Measurements from ENCODE around the gene ANKRD53. TPM values are rescaled to one million over a fixed set of nuclear protein-coding genes. Genes with fewer than 3 reads are reported as not detected.
A peak's percentile ranks its signal among the peaks of the same experiment; 100 is the strongest.

Gene ANKRD53
- total RNA-seq, 1 experiment from 2014 or later = not detected

- in situ Hi-C loops (cut with HindIII; ENCODE audit: low pct_unique_long_range_greater_than_20kb, low sequenced_read_pairs) = no loop called here
- no peak for DNase-seq (ENCODE audit: low read depth, low spot score)
These were observed 5.2 kb downstream of the ANKRD53 start for GRCh38 chr2:70983506-70984227.

GRCh38 chr2:70984228-70984575 is 5.8 kb downstream of the ANKRD53 start:
- no peak for DNase-seq (ENCODE audit: low read depth, low spot score)
- in situ Hi-C loops (cut with HindIII; ENCODE audit: low pct_unique_long_range_greater_than_20kb, low sequenced_read_pairs) = no loop called here

DNA sequence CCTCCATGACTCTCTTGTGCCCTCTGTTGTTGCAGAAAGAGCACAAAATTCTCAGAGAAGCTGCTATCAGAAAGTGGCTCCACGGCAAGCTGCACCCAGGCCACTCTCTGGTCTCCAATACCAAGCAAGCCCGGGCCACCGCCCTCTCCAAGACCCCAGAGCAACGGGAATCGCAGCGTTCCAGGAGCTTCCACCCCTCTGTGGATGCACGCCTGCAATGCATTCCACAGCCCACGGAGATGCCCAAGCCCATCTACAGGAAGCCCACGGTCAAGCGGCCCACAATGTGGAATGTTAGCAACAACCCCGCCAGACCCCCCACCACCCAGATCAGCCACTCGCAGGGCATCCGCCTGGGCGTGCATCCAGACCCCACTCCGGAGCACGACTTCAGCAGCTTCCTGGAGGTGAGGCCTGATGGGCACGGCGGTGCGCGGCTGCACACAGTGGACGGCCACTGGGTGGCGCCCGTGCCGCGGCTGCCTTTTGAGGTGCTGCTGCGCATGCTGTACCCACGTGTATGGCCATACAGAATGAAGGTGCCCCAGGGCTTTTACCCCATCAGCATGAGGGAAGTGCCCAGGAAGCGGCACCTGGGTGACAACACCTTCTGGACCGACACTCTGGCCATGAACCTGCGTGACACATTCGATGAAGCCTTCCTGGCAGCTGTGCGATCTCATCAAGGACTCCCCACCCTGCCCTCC is 6.3 kb downstream of the ANKRD53 start:
- in situ Hi-C loops (cut with HindIII; ENCODE audit: low pct_unique_long_range_greater_than_20kb, low sequenced_read_pairs) = no loop called here
- DNase-seq (ENCODE audit: low read depth, low spot score) = peak; percentile 81

- in situ Hi-C loops (cut with HindIII; ENCODE audit: low pct_unique_long_range_greater_than_20kb, low sequenced_read_pairs) = no loop called here
- no peak for DNase-seq (ENCODE audit: low read depth, low spot score)
These were observed 6.9 kb downstream of the ANKRD53 start for GRCh38 chr2:70985283-70985688.

GRCh38 chr2:70985956-70986355 is 7.5 kb downstream of the ANKRD53 start:
- in situ Hi-C loops (cut with HindIII; ENCODE audit: low pct_unique_long_range_greater_than_20kb, low sequenced_read_pairs) = no loop called here
- DNase-seq (ENCODE audit: low read depth, low spot score) = no peak

DNA sequence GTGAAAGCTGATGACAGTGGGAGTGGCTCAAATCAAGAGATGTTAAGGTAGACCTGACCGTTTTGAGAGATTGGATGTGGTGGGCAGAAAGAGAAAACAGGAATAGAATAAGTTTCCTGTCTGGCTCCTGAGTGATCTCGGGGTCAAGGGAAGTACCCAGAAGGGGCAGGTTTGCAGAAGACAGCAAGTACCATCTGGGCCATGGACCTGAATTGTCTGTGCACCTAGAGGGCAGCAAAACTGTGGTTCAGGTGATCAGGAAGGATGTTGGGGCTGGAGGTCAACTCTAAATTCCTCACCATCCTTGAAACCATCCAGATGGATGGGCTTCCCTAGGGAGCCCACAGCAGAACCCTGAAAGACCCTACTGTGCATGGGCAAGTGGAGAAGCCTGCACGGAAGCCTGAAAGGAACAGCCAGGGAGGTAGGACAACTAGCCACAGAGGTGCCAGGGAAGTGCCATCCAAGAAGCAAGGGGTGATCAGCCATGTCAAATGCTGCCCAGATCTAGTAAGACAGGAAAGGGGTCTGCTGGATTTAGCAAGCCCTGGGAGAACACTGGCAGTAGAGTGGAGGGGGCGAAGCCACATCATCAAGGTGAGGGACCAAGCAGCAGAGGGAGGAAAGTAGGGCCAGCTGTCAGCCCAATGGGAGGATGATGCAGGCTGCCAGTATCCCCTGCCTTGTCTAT is 8.2 kb downstream of the ANKRD53 start:
- no peak for DNase-seq (ENCODE audit: low read depth, low spot score)

DNA sequence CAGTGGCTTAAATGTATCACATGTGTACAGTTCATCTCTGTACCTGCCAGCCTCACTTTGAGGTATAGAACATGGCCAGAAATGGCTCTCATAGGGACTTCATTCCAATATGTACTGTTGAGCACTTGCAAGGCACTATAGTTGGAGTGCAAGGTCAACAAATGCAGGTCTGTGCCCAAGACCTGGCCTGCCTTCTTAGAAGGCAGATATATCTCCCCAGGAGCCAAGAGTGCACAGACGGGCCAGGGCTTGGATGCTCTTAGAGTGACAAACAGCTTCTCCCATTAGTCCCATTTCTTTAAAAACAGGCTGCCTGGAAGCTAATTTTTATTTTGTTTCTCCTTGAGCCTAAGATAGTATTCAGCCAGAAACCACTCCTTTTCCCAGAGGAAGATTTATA is 9.0 kb downstream of the ANKRD53 start:
- DNase-seq (ENCODE audit: low read depth, low spot score) = no peak
- in situ Hi-C loops (cut with HindIII; ENCODE audit: low pct_unique_long_range_greater_than_20kb, low sequenced_read_pairs) = no loop called here

More for the DNA sequence above, 8.2 kb downstream of the ANKRD53 start:
- in situ Hi-C loops (cut with HindIII; ENCODE audit: low pct_unique_long_range_greater_than_20kb, low sequenced_read_pairs) = no loop called here

DNA sequence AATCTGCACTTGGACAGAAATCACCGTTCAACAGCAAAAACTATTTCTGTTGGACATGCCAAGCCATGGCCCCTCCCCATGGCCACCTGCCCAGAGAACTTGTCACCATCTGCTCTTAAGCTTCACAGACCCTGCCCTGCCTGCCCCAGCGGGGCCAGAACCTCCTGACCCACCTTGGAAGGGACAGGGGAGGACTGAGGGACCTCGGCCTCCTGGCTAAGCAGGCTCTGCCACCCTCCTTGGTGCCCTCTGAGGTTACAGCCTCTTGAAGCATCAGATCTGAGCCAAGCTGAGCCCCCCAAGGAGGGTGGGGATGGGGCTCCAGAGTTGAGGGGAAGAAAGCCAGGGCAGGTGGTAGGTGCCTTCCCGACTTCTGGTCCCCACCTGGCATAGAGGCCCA is 9.7 kb downstream of the ANKRD53 start:
- no peak for DNase-seq (ENCODE audit: low read depth, low spot score)
- in situ Hi-C loops (cut with HindIII; ENCODE audit: low pct_unique_long_range_greater_than_20kb, low sequenced_read_pairs) = no loop called here

GRCh38 chr2:70988726-70989648 is 10.6 kb downstream of the ANKRD53 start:
- DNase-seq (ENCODE audit: low read depth, low spot score) = no peak
- in situ Hi-C loops (cut with HindIII; ENCODE audit: low pct_unique_long_range_greater_than_20kb, low sequenced_read_pairs) = no loop called here

DNA sequence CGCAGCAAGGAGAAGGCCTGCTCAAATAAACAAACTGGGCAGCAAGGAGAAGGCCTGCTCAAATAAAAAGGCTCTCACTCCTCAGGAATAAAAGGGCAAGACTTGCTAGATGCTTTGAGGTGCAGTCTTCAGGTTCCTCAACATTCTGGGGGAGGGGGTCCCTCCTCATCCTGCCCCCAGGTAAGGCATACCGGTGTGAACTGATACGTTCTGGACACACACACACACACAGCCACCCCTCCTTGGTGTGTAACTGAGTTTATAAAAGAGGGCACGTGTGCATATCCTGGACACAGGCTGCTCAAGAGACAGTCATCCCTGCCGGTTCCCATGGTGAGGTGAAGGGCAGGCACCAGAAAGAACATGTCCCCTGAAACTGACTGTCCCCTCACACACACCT is 11.8 kb downstream of the ANKRD53 start:
- no peak for DNase-seq (ENCODE audit: low read depth, low spot score)
- in situ Hi-C loops (cut with HindIII; ENCODE audit: low pct_unique_long_range_greater_than_20kb, low sequenced_read_pairs) = no loop called here

GRCh38 chr2:70991142-70991541 is 12.7 kb downstream of the ANKRD53 start:
- DNase-seq (ENCODE audit: low read depth, low spot score) = no peak
- in situ Hi-C loops (cut with HindIII; ENCODE audit: low pct_unique_long_range_greater_than_20kb, low sequenced_read_pairs) = no loop called here

DNA sequence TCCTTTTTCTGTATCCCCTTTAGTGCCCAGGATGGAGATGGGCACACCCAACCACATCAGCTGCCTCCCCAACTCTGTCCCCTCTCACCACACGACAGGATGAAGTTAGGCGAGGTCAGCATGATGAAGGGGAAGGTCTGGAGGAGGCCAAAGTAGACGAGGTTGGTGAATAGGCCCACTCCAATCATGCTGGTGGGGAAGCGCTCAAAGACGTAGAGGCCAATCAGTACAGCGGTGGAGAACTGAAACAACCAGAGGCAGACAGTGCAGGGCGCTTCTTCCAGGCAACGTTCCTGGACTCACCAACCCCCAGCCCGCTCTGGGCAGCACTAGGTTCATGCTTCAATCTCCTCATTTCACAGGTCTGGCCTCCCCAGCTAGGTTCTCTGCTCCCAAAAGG is 13.3 kb downstream of the ANKRD53 start:
- in situ Hi-C loops (cut with HindIII; ENCODE audit: low pct_unique_long_range_greater_than_20kb, low sequenced_read_pairs) = no loop called here
- DNase-seq (ENCODE audit: low read depth, low spot score) = no peak

DNA sequence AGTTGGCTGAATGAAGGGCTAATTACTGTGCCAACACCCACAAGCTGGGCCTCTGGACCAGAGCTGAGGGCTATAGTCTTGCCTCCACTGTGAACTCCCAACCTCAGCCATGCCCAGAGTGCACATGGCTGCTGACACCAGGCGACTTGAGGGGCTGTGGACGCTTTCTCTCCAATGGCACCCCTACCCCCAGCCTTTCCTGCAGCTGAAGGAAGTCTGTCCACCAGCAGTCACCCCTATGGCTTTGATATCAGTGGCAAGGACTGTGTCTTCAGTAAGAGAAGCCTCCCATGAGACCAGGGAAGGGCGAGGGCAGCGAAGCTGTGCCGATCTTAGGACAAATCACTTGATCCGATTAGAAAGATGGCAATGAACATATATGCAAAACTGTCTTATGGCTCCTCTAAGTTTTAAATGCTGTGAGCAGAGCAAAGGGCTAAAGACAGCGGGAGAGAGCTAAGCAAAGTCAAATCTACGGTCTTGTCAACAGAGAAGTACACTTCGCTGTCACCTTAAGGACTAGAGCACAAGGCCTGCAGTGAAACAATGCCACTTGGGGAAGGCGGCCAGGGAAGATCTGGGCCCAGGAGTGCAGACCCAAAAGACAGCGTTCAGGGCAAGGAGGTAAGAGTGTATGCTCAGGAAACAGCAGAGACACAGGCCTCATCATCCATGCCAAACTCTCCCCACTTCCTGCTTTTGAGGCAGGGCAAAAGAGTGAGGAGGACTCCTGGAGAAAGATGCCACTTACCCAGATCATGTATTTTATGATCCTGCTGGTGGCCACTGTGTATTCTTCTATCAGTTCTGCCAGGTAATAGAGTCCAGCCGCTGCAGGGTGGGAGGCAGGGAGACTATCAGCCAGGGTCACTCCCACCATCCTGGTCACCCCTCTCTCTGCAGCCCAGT is 14.8 kb downstream of the ANKRD53 start:
- in situ Hi-C loops (cut with HindIII; ENCODE audit: low pct_unique_long_range_greater_than_20kb, low sequenced_read_pairs) = no loop called here
- no peak for DNase-seq (ENCODE audit: low read depth, low spot score)

DNA sequence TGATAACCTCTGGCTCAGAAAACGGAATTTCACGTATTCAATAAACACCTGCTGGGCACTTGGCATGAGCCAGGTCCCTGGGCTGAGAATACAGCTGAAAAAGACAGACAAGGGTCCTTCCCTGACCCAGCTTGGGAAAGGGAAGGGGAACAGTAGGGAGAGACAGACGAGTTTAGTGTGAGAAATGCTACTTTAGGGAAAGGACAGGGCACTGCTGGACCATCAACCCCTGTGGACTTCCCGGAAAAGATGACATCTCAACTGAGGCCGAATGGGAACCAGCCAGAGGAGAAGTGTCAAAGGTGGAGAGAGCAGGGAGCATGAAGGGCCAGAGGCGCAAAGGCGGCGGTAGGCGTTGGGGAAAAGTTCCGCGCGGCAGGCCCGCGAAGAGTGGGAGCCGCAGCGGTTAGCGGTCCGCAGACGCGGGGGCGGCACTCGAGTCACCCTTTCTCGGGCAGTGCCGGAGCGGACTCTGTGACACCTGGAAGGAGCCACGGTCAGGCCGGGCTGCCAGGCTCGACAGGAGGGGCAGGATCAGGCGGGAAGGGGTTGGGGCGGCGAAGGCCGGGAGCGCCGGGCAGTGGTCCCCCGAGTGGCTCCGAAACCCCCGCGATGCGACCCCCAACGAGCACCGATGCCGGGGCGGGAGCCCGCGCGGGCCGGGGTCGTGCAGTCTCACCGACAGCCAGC is 15.7 kb downstream of the ANKRD53 start:
- DNase-seq (ENCODE audit: low read depth, low spot score) = no peak
- in situ Hi-C loops (cut with HindIII; ENCODE audit: low pct_unique_long_range_greater_than_20kb, low sequenced_read_pairs) = no loop called here

- peak; percentile 92 for DNase-seq (ENCODE audit: low read depth, low spot score)
These were observed 16.4 kb downstream of the ANKRD53 start, which contains the start of gene TEX261 for GRCh38 chr2:70994699-70995425. TEX261 (minus strand) TSS chr2:70994873; CDS start chr2:70994757, 116 bp downstream.

DNA sequence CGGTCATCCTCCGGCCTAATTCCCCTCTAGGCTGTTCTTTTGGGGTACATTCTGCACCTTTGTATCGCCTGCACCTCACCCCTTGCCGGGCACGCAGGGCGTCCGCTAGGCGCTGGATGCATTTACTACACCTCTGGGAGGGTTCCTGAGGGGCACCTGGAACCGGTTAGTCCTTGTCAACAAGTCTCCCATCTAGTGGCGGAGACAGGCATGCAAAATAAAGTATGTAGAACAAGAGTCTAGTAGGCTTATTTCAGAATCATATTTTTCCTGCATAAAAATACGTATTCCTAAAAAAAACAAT is 16.9 kb downstream of the ANKRD53 start:
- peak; percentile 60 for DNase-seq (ENCODE audit: low read depth, low spot score)
- in situ Hi-C loops (cut with HindIII; ENCODE audit: low pct_unique_long_range_greater_than_20kb, low sequenced_read_pairs) = no loop called here

More at GRCh38 chr2:70994699-70995425, 16.4 kb downstream of the ANKRD53 start, which contains the start of gene TEX261:
- in situ Hi-C loops (cut with HindIII; ENCODE audit: low pct_unique_long_range_greater_than_20kb, low sequenced_read_pairs) = no loop called here
